ENCODE measurements around the gene MRNIP. TPM values are rescaled to one million over a fixed set of nuclear protein-coding genes. Genes with fewer than 3 reads are reported as not detected.
A peak's percentile ranks its signal among the peaks of the same experiment; 100 is the strongest.
"Not testable (repeated sequence)": the region's sequence is repeated elsewhere in the genome, so short reads cannot be mapped to it uniquely, and the experiment has no call there.

MRNIP gene
- polyA plus RNA-seq, 1 donor: 39.4 TPM

- peak overlapping the region; percentile 52 for H3K4me3 ChIP-seq (ENCODE audit: low read length)
- H3K27ac ChIP-seq (ENCODE audit: low read length): peak overlapping the region; percentile 76
- DNase-seq: peak; percentile 81 to 91
- WGBS (ENCODE audit: insufficient coverage, low lambda C conversion rate): no CpG with 5 or more reads among the region's 113 CpGs
- peaks cover 4% of the 10 kb centered on the region for H3K9me3 ChIP-seq (ENCODE audit: control insufficient read depth, low read depth, low read length)
- H3K36me3 ChIP-seq (ENCODE audit: control insufficient read depth, insufficient read depth, low read length): peaks cover 44% of the 10 kb centered on the region
- no peaks in the 10 kb centered on the region for H3K27me3 ChIP-seq (ENCODE audit: control insufficient read depth, insufficient read depth, low read length)
- peaks cover 11% of the 10 kb centered on the region for H3K4me1 ChIP-seq (ENCODE audit: control insufficient read depth, insufficient read depth, low read length)
Observed at GRCh38 chr5:179795863-179796833, 62.5 kb downstream of the MRNIP start.

- WGBS (ENCODE audit: insufficient coverage, low lambda C conversion rate): no CpG with 5 or more reads among the region's 53 CpGs
- peaks cover 11% of the 10 kb centered on the region for H3K4me1 ChIP-seq (ENCODE audit: control insufficient read depth, insufficient read depth, low read length)
- H3K27ac ChIP-seq (ENCODE audit: low read length): no peak overlapping the region
- peaks cover 36% of the 10 kb centered on the region for H3K36me3 ChIP-seq (ENCODE audit: control insufficient read depth, insufficient read depth, low read length)
- no peaks in the 10 kb centered on the region for H3K27me3 ChIP-seq (ENCODE audit: control insufficient read depth, insufficient read depth, low read length)
- peak in 1 of 2 donors; percentile 59 for DNase-seq
- H3K9me3 ChIP-seq (ENCODE audit: control insufficient read depth, low read depth, low read length): peaks cover 4% of the 10 kb centered on the region
- peak overlapping the region; percentile 41 for H3K4me3 ChIP-seq (ENCODE audit: low read length)
Observed at GRCh38 chr5:179795049-179795862, 63.4 kb downstream of the MRNIP start.

GRCh38 chr5:179794575-179794974, 64.0 kb downstream of the MRNIP start:
- Histone ChIP-seq H3K4me3 (ENCODE audit: low read length) (no peak overlapping the region), H3K27ac (ENCODE audit: low read length) (no peak overlapping the region), H3K36me3 (ENCODE audit: control insufficient read depth, insufficient read depth, low read length) (peaks cover 29% of the 10 kb centered on the region), H3K9me3 (ENCODE audit: control insufficient read depth, low read depth, low read length) (peaks cover 4% of the 10 kb centered on the region), H3K27me3 (ENCODE audit: control insufficient read depth, insufficient read depth, low read length) (no peaks in the 10 kb centered on the region), H3K4me1 (ENCODE audit: control insufficient read depth, insufficient read depth, low read length) (peaks cover 11% of the 10 kb centered on the region)
- WGBS (ENCODE audit: insufficient coverage, low lambda C conversion rate): no CpG with 5 or more reads among the region's 3 CpGs
- DNase-seq: no peak

GRCh38 chr5:179794171-179794570, 64.4 kb downstream of the MRNIP start:
- Histone ChIP-seq H3K36me3 (ENCODE audit: control insufficient read depth, insufficient read depth, low read length) (peaks cover 25% of the 10 kb centered on the region), H3K27me3 (ENCODE audit: control insufficient read depth, insufficient read depth, low read length) (no peaks in the 10 kb centered on the region), H3K9me3 (ENCODE audit: control insufficient read depth, low read depth, low read length) (peaks cover 4% of the 10 kb centered on the region), H3K27ac (ENCODE audit: low read length) (no peak overlapping the region), H3K4me3 (ENCODE audit: low read length) (no peak overlapping the region), H3K4me1 (ENCODE audit: control insufficient read depth, insufficient read depth, low read length) (peaks cover 11% of the 10 kb centered on the region)
- DNase-seq: no peak
- no CpG with 5 or more reads among the region's 3 CpGs for WGBS (ENCODE audit: insufficient coverage, low lambda C conversion rate)

GRCh38 chr5:179793468-179794139, 65.0 kb downstream of the MRNIP start, which contains the start of gene LTC4S:
Gene LTC4S (plus strand): TSS chr5:179793986. CDS start chr5:179794081, 95 bp downstream.
- H3K27me3 ChIP-seq (ENCODE audit: control insufficient read depth, insufficient read depth, low read length): no peaks in the 10 kb centered on the region

GRCh38 chr5:179792612-179793467, 65.8 kb downstream of the MRNIP start:
- Histone ChIP-seq H3K4me1 (ENCODE audit: control insufficient read depth, insufficient read depth, low read length) (peaks cover 11% of the 10 kb centered on the region), H3K27ac (ENCODE audit: low read length) (no peak overlapping the region), H3K4me3 (ENCODE audit: low read length) (no peak overlapping the region), H3K9me3 (ENCODE audit: control insufficient read depth, low read depth, low read length) (no peaks in the 10 kb centered on the region), H3K27me3 (ENCODE audit: control insufficient read depth, insufficient read depth, low read length) (no peaks in the 10 kb centered on the region), H3K36me3 (ENCODE audit: control insufficient read depth, insufficient read depth, low read length) (peaks cover 11% of the 10 kb centered on the region)
- no CpG with 5 or more reads among the region's 24 CpGs for WGBS (ENCODE audit: insufficient coverage, low lambda C conversion rate)
- DNase-seq: no peak

More at GRCh38 chr5:179793468-179794139, 65.0 kb downstream of the MRNIP start, which contains the start of gene LTC4S:
- no peak within 1 kb of the TSS for H3K27ac ChIP-seq (ENCODE audit: low read length)
- no CpG with 5 or more reads among the region's 19 CpGs for WGBS (ENCODE audit: insufficient coverage, low lambda C conversion rate)
- peaks cover 4% of the 10 kb centered on the region for H3K9me3 ChIP-seq (ENCODE audit: control insufficient read depth, low read depth, low read length)
- no peak within 1 kb of the TSS for H3K4me3 ChIP-seq (ENCODE audit: low read length)
- DNase-seq: no peak
- H3K4me1 ChIP-seq (ENCODE audit: control insufficient read depth, insufficient read depth, low read length): peaks cover 11% of the 10 kb centered on the region
- H3K36me3 ChIP-seq (ENCODE audit: control insufficient read depth, insufficient read depth, low read length): peaks cover 19% of the 10 kb centered on the region

- Histone ChIP-seq H3K9me3 (ENCODE audit: control insufficient read depth, low read depth, low read length) (no peaks in the 10 kb centered on the region), H3K27me3 (ENCODE audit: control insufficient read depth, insufficient read depth, low read length) (no peaks in the 10 kb centered on the region), H3K4me3 (ENCODE audit: low read length) (no peak overlapping the region), H3K36me3 (ENCODE audit: control insufficient read depth, insufficient read depth, low read length) (peaks cover 6% of the 10 kb centered on the region), H3K27ac (ENCODE audit: low read length) (no peak overlapping the region), H3K4me1 (ENCODE audit: control insufficient read depth, insufficient read depth, low read length) (peaks cover 11% of the 10 kb centered on the region)
- no peak for DNase-seq
- no CpG with 5 or more reads among the region's 15 CpGs for WGBS (ENCODE audit: insufficient coverage, low lambda C conversion rate)
Observed at GRCh38 chr5:179791881-179792611, 66.6 kb downstream of the MRNIP start.

- not testable (repeated sequence) for H3K4me3 ChIP-seq (ENCODE audit: low read length); DNase-seq; H3K27ac ChIP-seq (ENCODE audit: low read length); H3K27me3 ChIP-seq (ENCODE audit: control insufficient read depth, insufficient read depth, low read length); H3K4me1 ChIP-seq (ENCODE audit: control insufficient read depth, insufficient read depth, low read length); H3K9me3 ChIP-seq (ENCODE audit: control insufficient read depth, low read depth, low read length); H3K36me3 ChIP-seq (ENCODE audit: control insufficient read depth, insufficient read depth, low read length)
- WGBS (ENCODE audit: insufficient coverage, low lambda C conversion rate): no CpG with 5 or more reads among the region's 9 CpGs
Observed at GRCh38 chr5:179789278-179789677, 69.3 kb downstream of the MRNIP start.
